ENCODE data around the gene CLDN34. TPM values are rescaled to one million over a fixed set of nuclear protein-coding genes. Genes with fewer than 3 reads are reported as not detected.

Gene CLDN34
- polyA plus RNA-seq, 1 donor (not counting 4 experiments of a cell fraction or from before 2014, with no cell fraction given), result 0.10 TPM

- no peak for FAIRE-seq
- H3K4me2 ChIP-seq (ENCODE audit: control insufficient read depth, extremely low read depth, insufficient read depth, low read depth, low read length), result no peak overlapping the region
- H3K4me1 ChIP-seq (ENCODE audit: control insufficient read depth, extremely low read depth, insufficient read depth, low read length), result peaks cover 3% of the 10 kb centered on the region
- no peaks in the 10 kb centered on the region for H3K9me1 ChIP-seq (ENCODE audit: control insufficient read depth, extremely low read depth, insufficient read depth, low read length)
- no peaks in the 10 kb centered on the region for H4K20me1 ChIP-seq (ENCODE audit: control insufficient read depth, extremely low read depth, insufficient read depth, low read length)
- H3K27ac ChIP-seq (ENCODE audit: control insufficient read depth, insufficient read depth, low read length), result no peak overlapping the region
- H3K4me3 ChIP-seq (ENCODE audit: control insufficient read depth in 2 of 3, extremely low read depth in 1 of 3, insufficient read depth in 2 of 3, low read depth in 1 of 3, low read length in 3 of 3), result no peak overlapping the region
- H3K36me3 ChIP-seq (ENCODE audit: control insufficient read depth in 2 of 2, extremely low read depth in 1 of 2, insufficient read depth in 2 of 2, low read length in 2 of 2), result no peaks in the 10 kb centered on the region
- H3K9ac ChIP-seq (ENCODE audit: control insufficient read depth, extremely low read depth, insufficient read depth, low read length), result no peak overlapping the region
- no peak for DNase-seq (ENCODE audit: low read depth, low spot score)
- H3K9me3 ChIP-seq (ENCODE audit: control insufficient read depth, low read depth, low read length), result no peaks in the 10 kb centered on the region
- TF ChIP-seq CTCF (optimal IDR thresholded peaks at IDR 0.05 in 1 of 3, IDR thresholded peaks at IDR 0.05 in 1 of 3, conservative IDR thresholded peaks at IDR 0.05 in 1 of 3; ENCODE audit: extremely low read depth in 1 of 3, insufficient read depth in 2 of 3, low read length in 3 of 3) (no peak), EZH2 (IDR thresholded peaks at IDR 0.05; ENCODE audit: low read length) (no peak)
- no peaks in the 10 kb centered on the region for H3K79me2 ChIP-seq (ENCODE audit: control insufficient read depth, insufficient read depth, low read length)
- H3K27me3 ChIP-seq (ENCODE audit: control insufficient read depth, extremely low read depth, insufficient read depth, low read length), result no peaks in the 10 kb centered on the region
- no peak overlapping the region for H2AFZ ChIP-seq (ENCODE audit: control insufficient read depth, low read length)
- dilution Hi-C loops (cut with MboI; ENCODE audit: extremely low pct_ligation_motif_present, low sequenced_read_pairs), result no loop called here
These were observed 39.6 kb downstream of the CLDN34 start for GRCh38 chrX:10006770-10007169.

- FAIRE-seq (no peak), DNase-seq (ENCODE audit: low read depth, low spot score) (no peak)
- no peak overlapping the region for H3K4me2 ChIP-seq (ENCODE audit: control insufficient read depth, extremely low read depth, insufficient read depth, low read depth, low read length)
- H3K9me1 ChIP-seq (ENCODE audit: control insufficient read depth, extremely low read depth, insufficient read depth, low read length), result no peaks in the 10 kb centered on the region
- H3K27ac ChIP-seq (ENCODE audit: control insufficient read depth, insufficient read depth, low read length), result no peak overlapping the region
- no peaks in the 10 kb centered on the region for H3K79me2 ChIP-seq (ENCODE audit: control insufficient read depth, insufficient read depth, low read length)
- no peak overlapping the region for H3K9ac ChIP-seq (ENCODE audit: control insufficient read depth, extremely low read depth, insufficient read depth, low read length)
- TF ChIP-seq CTCF (optimal IDR thresholded peaks at IDR 0.05 in 1 of 3, IDR thresholded peaks at IDR 0.05 in 1 of 3, conservative IDR thresholded peaks at IDR 0.05 in 1 of 3; ENCODE audit: extremely low read depth in 1 of 3, insufficient read depth in 2 of 3, low read length in 3 of 3), result no peak
- TF ChIP-seq EZH2 (IDR thresholded peaks at IDR 0.05; ENCODE audit: low read length), result no peak
- H3K4me3 ChIP-seq (ENCODE audit: control insufficient read depth in 2 of 3, extremely low read depth in 1 of 3, insufficient read depth in 2 of 3, low read depth in 1 of 3, low read length in 3 of 3), result no peak overlapping the region
- no peaks in the 10 kb centered on the region for H3K27me3 ChIP-seq (ENCODE audit: control insufficient read depth, extremely low read depth, insufficient read depth, low read length)
- dilution Hi-C loops (cut with MboI; ENCODE audit: extremely low pct_ligation_motif_present, low sequenced_read_pairs), result no loop called here
- H3K36me3 ChIP-seq (ENCODE audit: control insufficient read depth in 2 of 2, extremely low read depth in 1 of 2, insufficient read depth in 2 of 2, low read length in 2 of 2), result no peaks in the 10 kb centered on the region
- H3K9me3 ChIP-seq (ENCODE audit: control insufficient read depth, low read depth, low read length), result no peaks in the 10 kb centered on the region
- H2AFZ ChIP-seq (ENCODE audit: control insufficient read depth, low read length), result no peak overlapping the region
- peaks cover 3% of the 10 kb centered on the region for H3K4me1 ChIP-seq (ENCODE audit: control insufficient read depth, extremely low read depth, insufficient read depth, low read length)
- H4K20me1 ChIP-seq (ENCODE audit: control insufficient read depth, extremely low read depth, insufficient read depth, low read length), result no peaks in the 10 kb centered on the region
These were observed 40.5 kb downstream of the CLDN34 start for GRCh38 chrX:10007621-10008020.

Data from keratinocyte (primary cell).